Neural cell (in vitro differentiated cells): ENCODE results near the gene MMP1. TPM values are rescaled to one million over a fixed set of nuclear protein-coding genes. Genes with fewer than 3 reads are reported as not detected.

Source experiments
- H2AFZ ChIP-seq: fragments of 200-600, 300-800 bp; sonication (generic), shearing (Covaris generic); 2 replicates; pipeline ENCODE4 v1.6.0; 2014; ENCODE audit warnings: low read depth, mild to moderate bottlenecking, antibody characterized with exemption, low read length, moderate library complexity
- H3F3A ChIP-seq: fragments of 200-600 bp; shearing (Covaris generic); 2 replicates; pipeline ENCODE4 v1.6.1; 2016; ENCODE audit warnings: mild to moderate bottlenecking, moderate library complexity, mixed read lengths, antibody characterized with exemption, low read length; ENCODE audit not compliant: insufficient read depth, poor library complexity, severe bottlenecking
- H3K27ac ChIP-seq: fragments of 200-600, 300-800 bp; sonication (generic), shearing (Covaris generic); 2 replicates; pipeline ENCODE4 v1.5.1; 2014; ENCODE audit warnings: mild to moderate bottlenecking, low read length, moderate library complexity
- H3K27me3 ChIP-seq: fragments of 300-800, 200-600 bp; sonication (generic), shearing (Covaris generic); 2 replicates; pipeline ENCODE4 v1.6.0; 2014; ENCODE audit warnings: mild to moderate bottlenecking, low read depth, low read length, moderate library complexity; ENCODE audit not compliant: insufficient read depth
- H3K36me3 ChIP-seq: fragments of 300-800, 200-600 bp; sonication (generic), shearing (Covaris generic); 2 replicates; pipeline ENCODE4 v1.5.1; 2014; ENCODE audit warnings: mild to moderate bottlenecking, antibody characterized with exemption, low read length, moderate library complexity; ENCODE audit not compliant: insufficient read depth
- H3K4me2 ChIP-seq: fragments of 300-800, 200-600 bp; sonication (generic), shearing (Covaris generic); 2 replicates; pipeline ENCODE4 v1.6.0; 2014; ENCODE audit warnings: mild to moderate bottlenecking, low read length
- H3K4me3 ChIP-seq: fragments of 300-800, 200-600 bp; sonication (generic), shearing (Covaris generic); 2 replicates; pipeline ENCODE4 v1.5.1; 2014; ENCODE audit warnings: mild to moderate bottlenecking, low read length, moderate library complexity
- H3K79me2 ChIP-seq: fragments of 200-600 bp; shearing (Covaris generic); replicated peaks from 2 replicates; pipeline ENCODE4 v1.6.0; 2014; ENCODE audit warnings: mild to moderate bottlenecking, low read length, moderate library complexity; ENCODE audit not compliant: insufficient read depth
- H3K9ac ChIP-seq: fragments of 300-800, 200-600 bp; sonication (generic), shearing (Covaris generic); 2 replicates; pipeline ENCODE4 v1.6.1; 2016; ENCODE audit warnings: mild to moderate bottlenecking, low read length, mixed read lengths
- H3K9me2 ChIP-seq: fragments of 200-600 bp; shearing (Covaris generic); 2 replicates; pipeline ENCODE4 v1.6.1; 2016; ENCODE audit warnings: mild to moderate bottlenecking, low read length, mixed read lengths; ENCODE audit not compliant: insufficient read depth
- H3K9me3 ChIP-seq: fragments of 200-600, 300-800 bp; sonication (generic), shearing (Covaris generic); 2 replicates; pipeline ENCODE4 v1.6.1; 2016; ENCODE audit warnings: mild to moderate bottlenecking, mixed run types, low read length, moderate library complexity, mixed read lengths
- H4K20me1 ChIP-seq: fragments of 200-600 bp; shearing (Covaris generic); 2 replicates; pipeline ENCODE4 v1.6.1; 2016; ENCODE audit warnings: mild to moderate bottlenecking, mixed run types; ENCODE audit not compliant: insufficient read depth
- CTCF ChIP-seq: fragments of 450-650 bp; IDR thresholded peaks from 2 replicates; pipeline ENCODE4 v1.5.1; 2014; ENCODE audit warnings: antibody characterized with exemption, mild to moderate bottlenecking, moderate library complexity; ENCODE audit not compliant: poor library complexity, severe bottlenecking
- EP300 ChIP-seq: fragments of 450-650 bp; conservative IDR thresholded peaks from 2 replicates; pipeline ENCODE4 v1.6.1; 2014; ENCODE audit warnings: antibody characterized with exemption, mild to moderate bottlenecking, moderate library complexity; ENCODE audit not compliant: poor library complexity, severe bottlenecking
- EZH2 ChIP-seq: fragments of 200-600, 300-800 bp; shearing (Covaris generic), sonication (generic); IDR thresholded peaks from 2 replicates; pipeline ENCODE4 v1.6.1; 2014; ENCODE audit warnings: antibody characterized with exemption, low read length, borderline replicate concordance, mild to moderate bottlenecking; ENCODE audit not compliant: insufficient read depth, poor library complexity, severe bottlenecking
- MXI1 ChIP-seq: fragments of 450-650 bp; conservative IDR thresholded peaks from 2 replicates; pipeline ENCODE4 v1.6.1; 2014; ENCODE audit warnings: antibody characterized with exemption, mild to moderate bottlenecking; ENCODE audit not compliant: poor library complexity, severe bottlenecking
- POLR2AphosphoS5 ChIP-seq: IDR thresholded peaks from 2 replicates; pipeline ENCODE4 v1.6.1; 2012
- RAD21 ChIP-seq: fragments of 450-650 bp; conservative IDR thresholded peaks from 2 replicates; pipeline ENCODE4 v1.6.1; 2014; ENCODE audit warnings: antibody characterized with exemption, mild to moderate bottlenecking, moderate library complexity
- REST ChIP-seq: IDR thresholded peaks from 2 replicates; pipeline ENCODE4 v1.6.1; 2012; ENCODE audit warnings: borderline replicate concordance
- SMC3 ChIP-seq: fragments of 450-650 bp; conservative IDR thresholded peaks from 2 replicates; pipeline ENCODE4 v1.6.1; 2014; ENCODE audit warnings: antibody characterized with exemption, mild to moderate bottlenecking, moderate library complexity; ENCODE audit not compliant: poor library complexity
- TAF1 ChIP-seq: IDR thresholded peaks from 2 replicates; pipeline ENCODE4 v1.6.1; 2012; ENCODE audit warnings: low read depth
- polyA plus RNA-seq: library from polyadenylated mRNA; depleted of rRNA; stranded (reverse); fragments of >200 nt; gene quantifications from 2 replicates; pipeline ENCODE4 v1.2.3, GENCODE V29; 2014

The MMP1 gene
- polyA plus RNA-seq, 1 donor from 2014 or later, result not detected

GRCh38 chr11:102770191-102770590 is 27.8 kb downstream of the MMP1 start:
- no peak overlapping the region for H2AFZ ChIP-seq
- no peak overlapping the region for H3K9ac ChIP-seq
- H3K4me3 ChIP-seq, result no peak overlapping the region
- no peaks in the 10 kb centered on the region for H3K9me3 ChIP-seq
- H3K9me2 ChIP-seq, result no peaks in the 10 kb centered on the region
- H3K36me3 ChIP-seq, result no peaks in the 10 kb centered on the region
- no peak overlapping the region for H3K27ac ChIP-seq
- H3K27me3 ChIP-seq, result no peaks in the 10 kb centered on the region
- no peaks in the 10 kb centered on the region for H4K20me1 ChIP-seq
- H3K79me2 ChIP-seq, result no peaks in the 10 kb centered on the region
- TF ChIP-seq MXI1, result no peak
- no peak for TF ChIP-seq RAD21
- no peak for TF ChIP-seq REST
- no peak for TF ChIP-seq EP300
- TF ChIP-seq TAF1, result no peak
- no peak for TF ChIP-seq POLR2AphosphoS5
- TF ChIP-seq EZH2, result no peak
- TF ChIP-seq SMC3, result no peak
- TF ChIP-seq CTCF, result no peak
- H3F3A ChIP-seq, result no peaks in the 10 kb centered on the region
- H3K4me2 ChIP-seq, result no peak overlapping the region

- Histone ChIP-seq H2AFZ (no peak overlapping the region), H3K4me3 (no peak overlapping the region), H3K9me3 (no peaks in the 10 kb centered on the region), H3F3A (no peaks in the 10 kb centered on the region), H3K79me2 (no peaks in the 10 kb centered on the region), H4K20me1 (no peaks in the 10 kb centered on the region), H3K9ac (no peak overlapping the region), H3K4me2 (no peak overlapping the region), H3K27ac (no peak overlapping the region), H3K27me3 (no peaks in the 10 kb centered on the region), H3K36me3 (no peaks in the 10 kb centered on the region), H3K9me2 (no peaks in the 10 kb centered on the region)
- no peak for TF ChIP-seq EZH2
- TF ChIP-seq EP300, result no peak
- no peak for TF ChIP-seq MXI1
- TF ChIP-seq TAF1, result no peak
These were observed 30.2 kb downstream of the MMP1 start for GRCh38 chr11:102767800-102768199.
